T-helper 9 cell (primary cell): ENCODE data around the gene DSG1.
"Not testable (repeated sequence)": the region's sequence is repeated elsewhere in the genome, so short reads cannot be mapped to it uniquely, and the experiment has no call there.

ENCODE experiments used
- DNase-seq: peaks from one replicate; pipeline ENCODE4 v3.0.0-alpha.2; 2020

Gene DSG1

DNA sequence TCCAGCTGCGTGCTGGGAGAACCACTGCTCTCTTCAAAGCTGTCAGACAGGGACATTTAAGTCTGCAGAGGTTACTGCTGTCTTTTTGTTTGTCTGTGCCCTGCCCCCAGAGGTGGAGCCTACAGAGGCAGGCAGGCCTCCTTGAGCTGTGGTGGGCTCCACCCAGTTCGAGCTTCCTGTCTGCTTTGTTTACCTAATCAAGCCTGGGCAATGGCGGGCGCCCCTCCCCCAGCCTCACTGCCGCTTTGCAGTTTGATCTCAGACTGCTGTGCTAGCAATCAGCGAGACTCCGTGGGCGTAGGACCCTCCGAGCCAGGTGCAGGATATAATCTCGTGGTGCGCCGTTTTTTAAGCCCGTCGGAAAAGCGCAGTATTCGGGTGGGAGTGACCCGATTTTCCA is 35.4 kb downstream of the DSG1 start:
- DNase-seq: not testable (repeated sequence)

DNA sequence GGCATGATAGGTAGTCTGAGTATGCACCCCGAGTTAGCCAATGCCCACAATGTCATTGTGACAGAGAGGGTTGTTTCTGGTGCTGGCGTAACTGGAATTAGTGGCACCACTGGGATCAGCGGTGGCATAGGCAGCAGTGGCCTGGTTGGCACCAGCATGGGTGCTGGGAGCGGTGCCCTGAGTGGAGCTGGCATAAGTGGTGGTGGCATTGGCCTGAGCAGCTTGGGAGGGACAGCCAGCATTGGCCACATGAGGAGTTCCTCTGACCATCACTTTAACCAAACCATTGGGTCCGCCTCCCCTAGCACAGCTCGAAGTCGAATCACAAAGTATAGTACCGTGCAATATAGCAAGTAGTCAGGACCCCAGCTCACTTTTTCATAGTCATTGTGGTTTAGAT is 37.0 kb downstream of the DSG1 start:
- DNase-seq: no peak

- no peak for DNase-seq
Measured at GRCh38 chr18:31356025-31356424, 38.1 kb downstream of the DSG1 start.

- no peak for DNase-seq
Measured at GRCh38 chr18:31364190-31364589, 46.2 kb downstream of the DSG1 start.

- no peak for DNase-seq
Measured at GRCh38 chr18:31369478-31369877, 51.5 kb downstream of the DSG1 start.

DNA sequence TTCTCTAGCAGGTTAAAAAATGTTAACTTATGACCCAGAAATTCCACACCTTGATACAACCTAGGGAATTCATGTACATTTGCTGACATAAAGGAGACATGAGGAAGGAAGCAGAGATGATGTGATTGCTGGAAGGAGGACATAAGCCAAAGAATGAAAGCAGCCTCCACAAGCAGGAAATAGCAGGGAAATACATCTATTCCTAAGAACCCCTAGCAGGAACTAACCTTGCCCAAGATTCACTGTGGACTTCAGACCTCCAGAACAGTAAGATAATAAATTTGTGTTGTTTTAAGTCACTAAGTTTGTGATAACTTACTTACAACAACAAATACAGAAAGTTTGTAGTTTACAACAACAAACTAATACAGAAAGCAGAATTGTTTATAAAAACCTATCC is 54.0 kb downstream of the DSG1 start:
- no peak for DNase-seq

DNA sequence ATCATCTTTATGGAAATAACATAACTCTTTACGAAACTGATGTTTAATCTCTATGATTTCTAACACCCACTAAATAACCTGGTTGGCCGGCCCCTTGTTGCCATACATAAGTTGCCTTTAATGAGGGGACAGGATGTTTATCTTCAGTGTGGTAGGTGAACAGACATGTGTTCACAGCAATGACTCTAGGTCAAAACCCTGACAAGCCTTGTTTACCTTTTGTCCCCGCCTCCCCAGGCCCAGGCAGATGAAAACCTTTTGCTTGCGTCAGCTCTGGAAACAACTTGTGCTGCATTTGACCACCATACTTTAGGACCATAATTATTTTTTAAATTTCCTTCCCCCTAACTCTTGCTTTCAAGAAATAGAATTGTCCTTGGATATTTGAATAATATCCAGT is 55.7 kb downstream of the DSG1 start:
- no peak for DNase-seq

- no peak for DNase-seq
Measured at GRCh38 chr18:31376477-31376876, 58.5 kb downstream of the DSG1 start, which contains the start of gene DSG4. Gene DSG4, plus strand, starts transcription at chr18:31376777. Its CDS starts 135 bp downstream, at chr18:31376912.

GRCh38 chr18:31380912-31381311 is 63.0 kb downstream of the DSG1 start:
- DNase-seq: no peak

DNA sequence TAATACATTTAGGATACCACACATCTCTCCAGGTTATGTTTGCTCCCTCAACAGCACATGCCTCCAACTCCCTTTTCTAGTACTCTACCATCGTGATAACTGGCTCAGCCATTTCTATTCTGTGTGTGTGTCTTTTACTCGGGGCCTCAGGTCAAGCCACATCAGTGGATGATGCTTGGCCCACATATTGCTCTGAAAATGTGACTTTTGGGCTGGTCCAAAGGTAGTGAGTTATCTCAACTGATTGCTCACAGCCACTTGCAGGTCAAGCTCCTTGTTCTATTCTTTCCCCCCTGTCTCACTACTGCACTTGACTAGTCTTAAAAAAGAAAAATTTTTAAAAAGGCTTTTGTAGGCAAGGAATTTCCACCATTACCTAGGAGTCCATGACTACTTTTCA is 64.1 kb downstream of the DSG1 start:
- DNase-seq: no peak

GRCh38 chr18:31386741-31387140 is 68.8 kb downstream of the DSG1 start:
- DNase-seq: no peak

GRCh38 chr18:31393286-31393685 is 75.3 kb downstream of the DSG1 start:
- DNase-seq: no peak

DNA sequence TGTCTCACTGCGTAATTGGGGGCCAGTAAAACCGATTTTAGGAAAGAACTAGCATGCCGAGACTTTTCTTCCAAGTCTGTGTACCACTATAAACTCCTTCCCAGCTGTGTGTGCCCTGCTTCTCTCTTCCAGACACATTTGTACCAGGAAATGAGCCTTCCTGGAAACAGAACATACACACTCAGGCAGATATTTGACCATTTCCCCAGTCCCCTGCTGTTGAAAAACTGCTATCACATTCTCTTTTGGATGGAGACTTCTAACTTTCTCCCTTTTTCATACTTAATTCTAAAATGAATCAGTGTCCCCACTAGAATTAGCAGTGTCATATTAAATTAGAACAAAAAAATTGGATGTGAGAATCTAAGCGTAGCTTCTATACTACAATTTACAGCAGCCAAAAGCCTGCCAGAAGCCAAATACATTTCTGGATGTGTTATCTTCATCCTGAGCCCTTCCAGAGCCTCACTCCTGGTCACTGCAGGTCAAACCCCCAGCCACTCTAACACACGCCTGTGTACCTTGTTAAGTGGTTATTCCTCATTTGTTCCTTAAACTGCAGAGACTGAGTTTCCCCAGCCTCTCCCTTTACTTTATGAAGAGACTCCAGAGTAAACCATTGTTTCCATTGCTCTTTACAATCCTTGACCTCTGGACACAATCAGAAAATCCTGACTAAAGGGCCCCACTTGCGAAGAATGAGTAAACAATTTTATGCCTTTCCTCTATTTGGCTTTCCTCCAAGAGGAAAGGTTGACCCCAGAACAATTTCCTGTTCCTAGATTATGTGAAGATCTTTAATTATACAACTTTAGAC is 79.0 kb downstream of the DSG1 start:
- DNase-seq: no peak

DNA sequence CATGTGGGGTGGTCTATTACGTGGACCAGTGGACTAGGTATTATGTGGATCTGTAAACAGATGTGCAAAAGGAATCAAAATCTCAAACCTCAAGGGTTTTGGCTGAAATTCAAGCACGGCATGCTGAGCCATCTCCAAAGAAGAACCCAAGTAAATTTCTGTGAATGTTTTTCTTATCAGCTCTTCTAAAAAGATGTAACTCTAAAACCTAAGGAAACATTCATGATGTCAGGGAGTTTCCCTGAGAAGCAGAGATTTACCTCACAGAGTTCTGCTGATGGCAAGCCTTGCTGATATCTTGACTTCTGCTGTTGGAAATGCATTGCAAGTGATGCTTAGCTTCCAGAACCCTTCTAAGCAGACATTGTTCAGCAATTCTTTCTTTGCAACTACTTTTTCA is 80.2 kb downstream of the DSG1 start:
- DNase-seq: no peak

DNA sequence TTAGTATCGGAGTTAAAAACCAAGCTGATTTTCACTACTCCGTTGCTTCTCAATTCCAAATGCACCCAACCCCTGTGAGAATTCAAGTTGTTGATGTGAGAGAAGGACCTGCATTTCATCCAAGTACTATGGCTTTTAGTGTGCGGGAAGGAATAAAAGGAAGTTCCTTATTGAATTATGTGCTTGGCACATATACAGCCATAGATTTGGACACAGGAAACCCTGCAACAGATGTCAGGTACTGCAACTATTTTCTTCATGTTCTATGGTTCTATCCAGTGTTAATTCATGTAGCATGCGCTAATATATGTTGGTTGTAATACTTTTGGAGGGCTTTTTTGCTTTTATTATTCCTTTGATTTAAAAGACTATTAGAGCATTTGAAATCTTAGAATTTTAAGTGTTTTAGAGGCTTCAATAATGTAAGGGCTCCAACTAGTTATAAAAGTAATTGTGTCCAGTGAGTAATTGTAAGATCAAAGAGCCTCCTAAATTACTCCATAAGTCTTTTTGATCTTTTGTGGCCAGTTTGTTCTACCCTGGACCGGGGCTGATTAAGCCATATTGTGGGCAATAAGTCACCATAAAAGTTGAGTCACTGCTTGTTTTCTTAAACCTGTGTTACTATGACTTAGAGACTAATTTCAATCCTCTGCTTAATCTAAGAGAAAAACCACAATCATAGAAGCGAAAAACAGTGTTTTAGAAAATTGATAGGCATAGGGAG is 81.5 kb downstream of the DSG1 start:
- no peak for DNase-seq

DNA sequence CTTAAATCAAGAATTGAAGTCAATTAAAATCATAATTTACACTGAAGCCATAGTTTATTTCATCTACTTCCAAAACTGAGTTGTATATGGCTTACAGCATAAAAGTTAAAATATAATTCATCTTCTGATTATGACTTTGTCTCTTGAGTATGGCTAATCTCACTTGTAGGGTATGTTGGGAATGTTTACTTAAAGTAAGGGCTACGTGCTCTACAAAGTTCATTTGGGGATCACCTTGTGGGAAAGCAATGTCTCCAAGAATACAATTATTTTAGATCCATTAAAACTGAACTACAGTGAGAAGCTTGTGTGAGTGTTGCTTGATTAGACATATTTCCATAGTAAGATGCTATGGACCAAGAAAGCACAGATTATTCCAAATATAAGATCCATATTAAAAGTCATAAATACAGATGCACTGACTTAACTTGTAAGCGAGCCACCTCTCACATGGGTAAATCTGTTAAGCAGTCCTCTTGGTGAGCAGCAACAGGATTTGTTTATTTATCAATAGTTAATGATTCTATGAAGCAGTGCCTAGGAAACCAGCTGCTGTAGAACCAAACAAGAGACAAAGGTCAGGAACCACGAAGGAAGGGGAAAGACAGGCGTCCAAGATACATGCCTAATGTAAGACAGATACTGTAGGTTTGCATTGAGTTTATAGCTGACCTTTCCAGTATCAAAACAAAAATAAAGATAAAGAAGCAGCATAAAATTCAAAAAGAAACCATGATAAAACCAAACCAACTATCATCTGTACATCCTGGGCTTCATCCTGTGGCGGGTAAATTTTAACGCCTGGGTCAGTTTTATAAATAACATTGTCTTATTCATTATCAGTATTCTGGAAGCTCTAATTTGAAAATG is 83.4 kb downstream of the DSG1 start:
- DNase-seq: no peak

GRCh38 chr18:31402026-31402373 is 84.0 kb downstream of the DSG1 start:
- DNase-seq: no peak

DNA sequence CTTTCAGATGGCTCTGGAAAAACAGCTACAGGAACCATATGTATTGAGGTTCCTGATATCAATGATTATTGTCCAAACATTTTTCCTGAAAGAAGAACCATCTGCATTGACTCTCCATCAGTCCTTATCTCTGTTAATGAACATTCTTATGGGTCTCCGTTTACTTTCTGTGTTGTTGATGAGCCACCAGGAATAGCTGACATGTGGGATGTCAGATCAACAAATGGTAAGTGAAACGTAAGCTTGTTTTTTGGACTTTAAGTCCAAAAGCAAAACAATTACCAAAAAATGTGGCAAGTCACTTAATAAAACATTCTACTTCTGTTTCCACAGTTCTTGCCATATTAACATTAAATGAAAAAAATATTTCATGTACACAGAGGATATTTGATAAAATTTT is 85.4 kb downstream of the DSG1 start:
- DNase-seq: no peak
